Body of pancreas (tissue), 4 donors: ENCODE measurements around the gene LBR.

ENCODE experiments used
- CTCF ChIP-seq, 7 experiments: fragments of 450-650 bp in 4 of 7; fragments of 200-600 bp in 3 of 7; sonication (generic) in 3 of 7; IDR thresholded peaks; one replicate each; pipeline ENCODE4 v1.5.1; 2016 to 2019; ENCODE audit warnings: antibody characterized with exemption in 7 of 7
- POLR2A ChIP-seq, 3 donors: fragments of 450-650 bp; IDR thresholded peaks; one replicate each; pipeline ENCODE4 v1.6.1; 2016; ENCODE audit warnings: antibody characterized with exemption in 3 of 3, mild to moderate bottlenecking in 2 of 3

GRCh38 chr1:225435957-225436392 lies 8.1 kb upstream of the LBR start:
- TF ChIP-seq CTCF (IDR thresholded peaks at IDR 0.05) (no peak), POLR2A (IDR thresholded peaks at IDR 0.05) (no peak)
